Sigmoid colon (tissue), 4 donors: ENCODE results near the gene MBD3L2.
"Not testable (repeated sequence)": the region's sequence is repeated elsewhere in the genome, so short reads cannot be mapped to it uniquely, and the experiment has no call there.

Experiments used
- EP300 ChIP-seq, 4 donors: sonication (generic); formaldehyde crosslinking; IDR thresholded peaks; one replicate each; pipeline ENCODE4 v1.6.1; 2017; ENCODE audit warnings: antibody characterized with exemption in 4 of 4
- POLR2AphosphoS5 ChIP-seq, 4 donors: sonication (generic); formaldehyde crosslinking; IDR thresholded peaks; one replicate each; pipeline ENCODE4 v1.6.1; 2017; ENCODE audit warnings: antibody characterized with exemption in 4 of 4
- TF ChIP-seq, protein P1 (sequence below), 4 experiments: fragments of 450-650 bp in 3 of 4; fragments of 200-600 bp in 1 of 4; IDR thresholded peaks; one replicate each; pipeline ENCODE4 v1.5.1; 2016 to 2019; ENCODE audit warnings: antibody characterized with exemption in 4 of 4, mild to moderate bottlenecking in 3 of 4, moderate library complexity in 2 of 4

DNA sequence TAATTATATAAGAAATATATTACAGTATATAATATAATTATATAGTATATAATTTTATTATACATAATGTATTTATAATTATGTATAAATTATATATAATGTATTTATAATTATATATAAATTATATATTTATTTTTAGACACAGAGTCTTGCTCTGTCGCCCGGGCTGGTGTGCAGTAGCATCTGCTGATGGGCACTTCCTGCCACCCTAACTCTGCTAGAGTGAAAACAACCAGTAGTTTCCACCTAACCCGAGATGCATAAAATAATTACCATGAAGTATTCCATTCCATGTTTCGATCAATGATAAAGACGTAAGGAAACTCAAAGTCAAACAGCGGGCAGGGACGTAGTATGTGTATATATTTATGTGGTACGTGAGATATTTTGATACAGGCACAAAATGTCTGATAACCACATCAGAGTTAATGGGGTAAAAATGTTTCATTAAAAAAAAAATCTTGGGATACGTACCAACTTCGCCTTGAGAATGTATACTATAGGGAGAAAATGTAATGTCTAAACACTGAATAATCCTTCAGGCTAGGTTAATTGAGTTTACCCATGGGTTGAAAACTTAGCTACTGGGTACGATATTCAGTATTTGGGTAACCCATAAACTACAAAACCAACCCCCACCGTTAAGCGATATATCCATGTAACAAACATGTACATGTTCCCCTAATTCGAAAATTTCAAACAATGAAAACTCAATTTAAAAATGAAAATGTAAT lies 5.7 kb downstream of the MBD3L2 start:
- not testable (repeated sequence) for TF ChIP-seq POLR2AphosphoS5, EP300 (IDR thresholded peaks at IDR 0.05)
- TF ChIP-seq, protein P1, sequence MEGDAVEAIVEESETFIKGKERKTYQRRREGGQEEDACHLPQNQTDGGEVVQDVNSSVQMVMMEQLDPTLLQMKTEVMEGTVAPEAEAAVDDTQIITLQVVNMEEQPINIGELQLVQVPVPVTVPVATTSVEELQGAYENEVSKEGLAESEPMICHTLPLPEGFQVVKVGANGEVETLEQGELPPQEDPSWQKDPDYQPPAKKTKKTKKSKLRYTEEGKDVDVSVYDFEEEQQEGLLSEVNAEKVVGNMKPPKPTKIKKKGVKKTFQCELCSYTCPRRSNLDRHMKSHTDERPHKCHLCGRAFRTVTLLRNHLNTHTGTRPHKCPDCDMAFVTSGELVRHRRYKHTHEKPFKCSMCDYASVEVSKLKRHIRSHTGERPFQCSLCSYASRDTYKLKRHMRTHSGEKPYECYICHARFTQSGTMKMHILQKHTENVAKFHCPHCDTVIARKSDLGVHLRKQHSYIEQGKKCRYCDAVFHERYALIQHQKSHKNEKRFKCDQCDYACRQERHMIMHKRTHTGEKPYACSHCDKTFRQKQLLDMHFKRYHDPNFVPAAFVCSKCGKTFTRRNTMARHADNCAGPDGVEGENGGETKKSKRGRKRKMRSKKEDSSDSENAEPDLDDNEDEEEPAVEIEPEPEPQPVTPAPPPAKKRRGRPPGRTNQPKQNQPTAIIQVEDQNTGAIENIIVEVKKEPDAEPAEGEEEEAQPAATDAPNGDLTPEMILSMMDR (IDR thresholded peaks at IDR 0.05) = not testable (repeated sequence)
